PFSK-1 (cell line): ENCODE data around the gene BCAT1.

Experiments
- FOXP2 ChIP-seq: optimal IDR thresholded peaks from 2 replicates; pipeline ENCODE3; 2011; ENCODE audit warnings: borderline replicate concordance, control low read depth, inconsistent platforms; ENCODE audit not compliant: insufficient read depth; ENCODE audit errors: extremely low read length, extremely low read depth
- POLR2AphosphoS5 ChIP-seq: IDR thresholded peaks from 2 replicates; pipeline ENCODE4 v1.6.1; 2012; ENCODE audit warnings: low read depth, mild to moderate bottlenecking, control low read depth, low read length, moderate library complexity
- REST ChIP-seq, 2 experiments: IDR thresholded peaks; 2 replicates each; pipeline versions ENCODE4 v1.6.1 to v1.8.0; 2011 to 2012; ENCODE audit warnings: low read depth in 2 of 2, low read length in 2 of 2, control low read depth in 1 of 2, inconsistent platforms in 1 of 2, mild to moderate bottlenecking in 1 of 2, moderate library complexity in 1 of 2; ENCODE audit not compliant: insufficient read depth in 1 of 2
- SIN3A ChIP-seq: IDR thresholded peaks from 2 replicates; pipeline ENCODE4 v1.6.1; 2012; ENCODE audit warnings: mild to moderate bottlenecking, low read length, moderate library complexity, borderline replicate concordance; ENCODE audit not compliant: insufficient read depth
- TAF1 ChIP-seq: IDR thresholded peaks from 2 replicates; pipeline ENCODE4 v1.6.1; 2012; ENCODE audit warnings: low read length, control low read depth, borderline replicate concordance; ENCODE audit not compliant: insufficient read depth

The BCAT1 gene

DNA sequence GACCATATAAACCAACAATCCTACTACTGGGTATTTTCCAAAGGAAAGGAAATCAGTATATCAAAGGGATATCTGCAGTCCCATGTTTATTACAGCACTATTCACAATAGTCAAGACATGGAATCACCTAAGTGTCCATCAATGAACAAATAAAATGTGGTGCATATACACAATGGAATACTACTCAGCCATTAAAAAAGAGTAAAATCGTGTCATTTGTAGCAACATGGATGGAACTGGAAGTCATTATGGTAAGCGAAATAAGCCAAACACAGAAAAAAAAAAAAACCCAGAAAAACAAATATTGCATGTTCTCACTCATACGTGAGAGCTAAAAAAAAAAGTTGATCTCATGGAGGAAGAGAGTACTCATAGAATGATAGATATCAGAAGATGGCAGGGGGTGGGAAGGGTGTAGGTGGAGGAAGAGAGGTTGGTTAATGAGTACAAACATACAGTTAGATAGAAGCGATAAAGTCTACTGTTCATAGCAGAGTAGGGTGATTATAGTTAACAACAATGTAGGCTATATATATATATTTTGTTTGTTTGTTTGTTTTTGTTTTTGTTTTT lies 49.3 kb downstream of the BCAT1 start:
- TF ChIP-seq TAF1 (no peak), POLR2AphosphoS5 (no peak), REST (IDR thresholded peaks at IDR 0.05; ENCODE audit: insufficient read depth in 1 of 2, low read depth in 2 of 2, low read length in 2 of 2) (no peak)

DNA sequence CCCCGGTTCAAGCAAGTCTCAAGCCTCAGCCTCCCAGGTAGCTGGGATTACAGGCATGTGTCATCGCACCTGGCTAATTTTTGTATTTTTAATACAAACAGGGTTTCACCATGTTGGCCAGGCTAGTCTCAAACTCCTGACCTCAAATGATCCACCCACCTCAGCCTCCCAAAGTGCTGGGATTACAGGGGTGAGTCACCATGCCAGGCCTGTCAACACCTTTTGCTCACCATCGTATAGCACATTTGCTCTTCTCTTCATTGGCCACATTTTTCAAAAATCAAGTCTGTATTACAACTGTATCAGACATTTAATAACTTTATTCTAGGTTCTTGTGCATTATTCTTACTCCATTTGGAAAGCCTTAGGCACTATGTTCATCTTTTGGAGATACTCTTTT lies 50.3 kb downstream of the BCAT1 start:
- no peak for TF ChIP-seq TAF1
- no peak for TF ChIP-seq FOXP2
- no peak for TF ChIP-seq POLR2AphosphoS5
- TF ChIP-seq SIN3A = no peak
- no peak for TF ChIP-seq REST (IDR thresholded peaks at IDR 0.05; ENCODE audit: insufficient read depth in 1 of 2, low read depth in 2 of 2, low read length in 2 of 2)

DNA sequence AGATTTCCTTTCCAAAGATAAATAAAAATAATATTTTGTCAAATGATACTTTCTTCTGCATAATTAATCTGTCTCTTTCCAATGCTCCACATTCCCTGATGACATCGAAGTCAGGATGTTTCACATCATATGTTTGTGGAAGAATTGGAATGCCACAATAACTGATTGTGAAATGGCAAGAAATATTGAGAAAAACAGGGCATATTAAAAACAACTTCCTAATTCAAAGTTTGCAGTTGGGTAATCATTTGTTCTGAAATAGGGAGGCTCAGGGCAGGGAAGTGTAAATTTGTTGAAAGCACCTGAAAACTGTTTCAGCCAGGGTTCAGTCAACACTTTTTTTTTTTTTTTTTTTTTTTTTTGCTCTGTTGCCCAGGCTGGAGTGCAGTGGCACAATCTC lies 50.7 kb downstream of the BCAT1 start:
- TF ChIP-seq REST (IDR thresholded peaks at IDR 0.05; ENCODE audit: insufficient read depth in 1 of 2, low read depth in 2 of 2, low read length in 2 of 2) = no peak
- TF ChIP-seq SIN3A = no peak

DNA sequence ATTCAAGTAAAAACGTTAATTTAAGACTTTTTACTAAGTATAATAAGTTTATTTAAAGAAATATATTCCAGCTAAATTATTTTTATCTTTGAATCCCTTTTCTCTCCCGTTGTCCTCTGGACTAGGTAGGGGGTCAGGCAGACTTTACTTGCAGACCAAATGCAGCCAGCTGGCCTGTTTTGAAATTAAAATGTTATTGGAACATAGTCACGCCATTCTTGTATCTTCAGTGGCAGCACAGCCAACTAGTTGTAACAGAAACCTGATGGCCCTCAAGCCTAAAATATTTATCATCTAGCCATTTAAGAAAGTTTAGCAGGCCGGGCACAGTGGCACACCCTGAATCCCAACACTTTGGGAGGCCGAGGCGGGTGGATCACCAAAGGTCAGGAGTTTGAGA lies 52.7 kb downstream of the BCAT1 start:
- TF ChIP-seq TAF1 (no peak), REST (IDR thresholded peaks at IDR 0.05; ENCODE audit: insufficient read depth in 1 of 2, low read depth in 2 of 2, low read length in 2 of 2) (no peak)

- TF ChIP-seq REST (IDR thresholded peaks at IDR 0.05; ENCODE audit: insufficient read depth in 1 of 2, low read depth in 2 of 2, low read length in 2 of 2) (no peak), TAF1 (no peak), POLR2AphosphoS5 (no peak), FOXP2 (no peak), SIN3A (no peak)
Observed at GRCh38 chr12:24895612-24896011, 53.3 kb downstream of the BCAT1 start.
